ENCODE data around the gene DNAJB6.

DNA sequence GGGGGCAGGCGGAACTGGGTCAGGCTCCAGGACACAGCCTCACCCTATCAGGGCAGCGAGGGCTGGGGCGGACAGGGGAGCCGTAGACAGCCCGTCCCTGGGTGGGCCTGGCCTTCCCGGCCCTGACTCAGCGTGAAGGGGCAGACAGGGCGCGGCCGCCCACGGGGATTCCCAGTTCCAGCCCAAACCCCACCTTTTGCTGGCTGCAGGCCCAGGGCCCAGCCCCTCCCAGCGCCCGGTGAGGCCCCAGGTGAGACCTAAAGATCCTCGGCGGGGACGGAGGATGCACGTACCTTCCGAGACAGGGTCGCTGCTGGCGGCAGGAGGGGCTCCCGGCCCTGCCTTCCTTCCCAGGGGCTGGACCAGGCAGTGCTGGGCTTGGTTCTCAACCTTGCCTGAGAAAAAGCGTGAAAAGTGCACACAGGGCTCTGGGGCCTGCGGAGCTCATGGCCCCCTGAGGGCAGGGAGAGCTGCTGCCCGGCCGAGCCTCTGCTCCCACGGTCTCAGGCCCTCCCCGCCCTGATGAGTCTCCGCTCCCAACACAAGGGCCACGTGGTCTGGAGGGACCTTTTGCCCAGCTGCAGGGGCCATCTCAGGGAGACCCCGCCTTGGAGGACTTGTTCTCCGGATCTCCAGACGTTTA lies 43.9 kb upstream of the DNAJB6 start:
- TF ChIP-seq, protein P1, sequence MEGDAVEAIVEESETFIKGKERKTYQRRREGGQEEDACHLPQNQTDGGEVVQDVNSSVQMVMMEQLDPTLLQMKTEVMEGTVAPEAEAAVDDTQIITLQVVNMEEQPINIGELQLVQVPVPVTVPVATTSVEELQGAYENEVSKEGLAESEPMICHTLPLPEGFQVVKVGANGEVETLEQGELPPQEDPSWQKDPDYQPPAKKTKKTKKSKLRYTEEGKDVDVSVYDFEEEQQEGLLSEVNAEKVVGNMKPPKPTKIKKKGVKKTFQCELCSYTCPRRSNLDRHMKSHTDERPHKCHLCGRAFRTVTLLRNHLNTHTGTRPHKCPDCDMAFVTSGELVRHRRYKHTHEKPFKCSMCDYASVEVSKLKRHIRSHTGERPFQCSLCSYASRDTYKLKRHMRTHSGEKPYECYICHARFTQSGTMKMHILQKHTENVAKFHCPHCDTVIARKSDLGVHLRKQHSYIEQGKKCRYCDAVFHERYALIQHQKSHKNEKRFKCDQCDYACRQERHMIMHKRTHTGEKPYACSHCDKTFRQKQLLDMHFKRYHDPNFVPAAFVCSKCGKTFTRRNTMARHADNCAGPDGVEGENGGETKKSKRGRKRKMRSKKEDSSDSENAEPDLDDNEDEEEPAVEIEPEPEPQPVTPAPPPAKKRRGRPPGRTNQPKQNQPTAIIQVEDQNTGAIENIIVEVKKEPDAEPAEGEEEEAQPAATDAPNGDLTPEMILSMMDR (IDR thresholded peaks at IDR 0.05; ENCODE audit: low read depth, low read length), result no peak
- TF ChIP-seq, protein P2, sequence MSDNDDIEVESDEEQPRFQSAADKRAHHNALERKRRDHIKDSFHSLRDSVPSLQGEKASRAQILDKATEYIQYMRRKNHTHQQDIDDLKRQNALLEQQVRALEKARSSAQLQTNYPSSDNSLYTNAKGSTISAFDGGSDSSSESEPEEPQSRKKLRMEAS (IDR thresholded peaks at IDR 0.05; ENCODE audit: low read depth, low read length), result no peak
